Measurements from ENCODE around the gene FAM200C.

- no peak for TF ChIP-seq POLR2A (IDR thresholded peaks at IDR 0.05; ENCODE audit: low read length)
- no peak for TF ChIP-seq GATA1 (IDR thresholded peaks at IDR 0.05; ENCODE audit: low read depth, low read length)
Measured at GRCh38 chr5:160390787-160391696, 8.8 kb downstream of the FAM200C start.
